NB4 (cell line): ENCODE measurements around the gene SIK2.

ENCODE experiments used
- DNase-seq: peaks from one replicate; pipeline ENCODE4 v3.0.0; 2010; ENCODE audit warnings: low read depth
- H3K4me3 ChIP-seq: one replicate; pipeline ENCODE4 v1.5.1; 2011; ENCODE audit warnings: mild to moderate bottlenecking, low read depth, low read length, moderate library complexity
- MYC ChIP-seq: IDR thresholded peaks from 2 replicates; pipeline ENCODE4 v1.6.1; 2011; ENCODE audit warnings: low read depth, low read length
- POLR2A ChIP-seq: IDR thresholded peaks from 2 replicates; pipeline ENCODE4 v1.6.1; 2011; ENCODE audit warnings: mild to moderate bottlenecking; ENCODE audit not compliant: insufficient read length; ENCODE audit errors: extremely low read depth
- TF ChIP-seq, protein P1 (sequence below): IDR thresholded peaks from one replicate; pipeline ENCODE4 v1.5.1; 2012; ENCODE audit warnings: low read depth, low read length
- TF ChIP-seq, protein P2 (sequence below): IDR thresholded peaks from 2 replicates; pipeline ENCODE4 v1.6.1; 2011; ENCODE audit warnings: low read depth, low read length

Gene SIK2

DNA sequence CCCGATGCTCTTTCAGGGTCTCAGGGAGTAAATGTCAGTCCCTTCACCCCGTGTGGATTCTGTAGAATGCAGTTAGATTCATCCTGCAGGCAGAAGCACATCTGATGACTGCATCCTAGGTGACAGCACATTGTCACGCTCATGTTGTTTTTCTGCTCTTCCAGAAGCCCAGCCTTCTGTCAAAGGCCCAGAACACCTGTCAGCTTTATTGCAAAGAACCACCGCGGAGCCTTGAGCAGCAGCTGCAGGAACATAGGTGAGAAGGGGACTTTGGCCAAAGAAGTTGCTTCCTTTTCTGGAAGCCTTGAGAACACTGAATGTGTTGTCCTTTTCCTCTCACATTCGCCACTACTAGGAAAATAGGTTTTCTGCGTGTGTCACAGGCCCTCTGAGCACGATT, 120.3 kb downstream of the SIK2 start:
- no peak for DNase-seq
- TF ChIP-seq, protein P1, sequence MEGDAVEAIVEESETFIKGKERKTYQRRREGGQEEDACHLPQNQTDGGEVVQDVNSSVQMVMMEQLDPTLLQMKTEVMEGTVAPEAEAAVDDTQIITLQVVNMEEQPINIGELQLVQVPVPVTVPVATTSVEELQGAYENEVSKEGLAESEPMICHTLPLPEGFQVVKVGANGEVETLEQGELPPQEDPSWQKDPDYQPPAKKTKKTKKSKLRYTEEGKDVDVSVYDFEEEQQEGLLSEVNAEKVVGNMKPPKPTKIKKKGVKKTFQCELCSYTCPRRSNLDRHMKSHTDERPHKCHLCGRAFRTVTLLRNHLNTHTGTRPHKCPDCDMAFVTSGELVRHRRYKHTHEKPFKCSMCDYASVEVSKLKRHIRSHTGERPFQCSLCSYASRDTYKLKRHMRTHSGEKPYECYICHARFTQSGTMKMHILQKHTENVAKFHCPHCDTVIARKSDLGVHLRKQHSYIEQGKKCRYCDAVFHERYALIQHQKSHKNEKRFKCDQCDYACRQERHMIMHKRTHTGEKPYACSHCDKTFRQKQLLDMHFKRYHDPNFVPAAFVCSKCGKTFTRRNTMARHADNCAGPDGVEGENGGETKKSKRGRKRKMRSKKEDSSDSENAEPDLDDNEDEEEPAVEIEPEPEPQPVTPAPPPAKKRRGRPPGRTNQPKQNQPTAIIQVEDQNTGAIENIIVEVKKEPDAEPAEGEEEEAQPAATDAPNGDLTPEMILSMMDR, result no peak
- no peak for TF ChIP-seq MYC
- TF ChIP-seq POLR2A, result no peak
- no peak overlapping the region for H3K4me3 ChIP-seq

DNA sequence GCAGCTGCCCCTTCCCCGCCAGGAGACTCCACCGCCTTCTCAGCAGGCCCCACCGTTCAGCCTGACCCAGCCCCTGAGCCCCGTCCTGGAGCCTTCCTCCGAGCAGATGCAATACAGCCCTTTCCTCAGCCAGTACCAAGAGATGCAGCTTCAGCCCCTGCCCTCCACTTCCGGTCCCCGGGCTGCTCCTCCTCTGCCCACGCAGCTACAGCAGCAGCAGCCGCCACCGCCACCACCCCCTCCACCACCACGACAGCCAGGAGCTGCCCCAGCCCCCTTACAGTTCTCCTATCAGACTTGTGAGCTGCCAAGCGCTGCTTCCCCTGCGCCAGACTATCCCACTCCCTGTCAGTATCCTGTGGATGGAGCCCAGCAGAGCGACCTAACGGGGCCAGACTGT, 121.3 kb downstream of the SIK2 start:
- H3K4me3 ChIP-seq, result no peak overlapping the region
- TF ChIP-seq POLR2A (no peak), MYC (no peak)
- TF ChIP-seq, protein P1, result no peak
- TF ChIP-seq, protein P2, sequence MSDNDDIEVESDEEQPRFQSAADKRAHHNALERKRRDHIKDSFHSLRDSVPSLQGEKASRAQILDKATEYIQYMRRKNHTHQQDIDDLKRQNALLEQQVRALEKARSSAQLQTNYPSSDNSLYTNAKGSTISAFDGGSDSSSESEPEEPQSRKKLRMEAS, result no peak
- no peak for DNase-seq

DNA sequence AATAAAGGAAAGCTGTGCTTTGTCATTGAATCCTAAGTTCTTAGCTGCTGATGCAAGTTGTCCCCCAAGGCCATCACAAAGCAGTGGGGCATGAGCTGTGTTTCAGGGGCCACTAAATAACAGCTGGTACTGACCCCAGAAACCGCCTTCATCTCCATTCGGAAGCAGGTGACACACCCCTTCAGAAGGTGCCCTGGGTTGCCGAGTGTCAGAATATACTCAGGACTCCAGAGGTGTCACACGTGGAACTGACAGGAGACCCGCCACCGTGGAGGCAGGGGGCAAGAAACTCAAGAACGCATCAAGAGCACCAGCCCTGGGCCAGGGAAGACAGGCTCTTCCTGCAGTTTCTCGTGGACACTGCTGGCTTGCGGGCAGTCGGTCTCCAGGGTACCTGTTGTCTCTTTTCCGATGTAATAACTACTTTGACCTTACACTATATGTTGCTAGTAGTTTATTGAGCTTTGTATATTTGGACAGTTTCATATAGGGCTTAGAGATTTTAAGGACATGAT, 122.4 kb downstream of the SIK2 start:
- DNase-seq, result no peak
- TF ChIP-seq, protein P2, result no peak
- TF ChIP-seq MYC (no peak), POLR2A (no peak)
- TF ChIP-seq, protein P1, result no peak
- no peak overlapping the region for H3K4me3 ChIP-seq

DNA sequence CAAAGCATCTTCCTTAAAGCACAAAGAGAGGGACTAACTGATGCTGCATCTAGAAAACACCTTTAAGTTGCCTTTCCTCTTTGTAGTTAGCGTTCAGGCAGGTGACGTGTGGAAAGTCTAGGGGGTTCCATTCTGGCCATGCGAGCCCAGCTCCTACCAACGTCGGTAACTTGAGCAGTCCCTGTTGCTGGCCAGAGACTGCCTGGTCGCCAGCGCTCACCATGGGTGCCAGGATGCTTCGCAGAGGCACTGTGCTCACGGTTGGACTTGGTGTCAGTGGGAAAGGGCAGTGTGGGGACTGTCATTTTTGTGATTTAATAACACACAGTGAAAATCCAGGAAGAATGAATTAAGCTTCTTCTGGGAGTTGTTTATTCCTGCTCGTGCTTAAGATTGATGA, 123.4 kb downstream of the SIK2 start:
- no peak for DNase-seq
- TF ChIP-seq, protein P2, result no peak
- TF ChIP-seq MYC, result no peak
- TF ChIP-seq, protein P1, result no peak
- TF ChIP-seq POLR2A, result no peak
- no peak overlapping the region for H3K4me3 ChIP-seq

DNA sequence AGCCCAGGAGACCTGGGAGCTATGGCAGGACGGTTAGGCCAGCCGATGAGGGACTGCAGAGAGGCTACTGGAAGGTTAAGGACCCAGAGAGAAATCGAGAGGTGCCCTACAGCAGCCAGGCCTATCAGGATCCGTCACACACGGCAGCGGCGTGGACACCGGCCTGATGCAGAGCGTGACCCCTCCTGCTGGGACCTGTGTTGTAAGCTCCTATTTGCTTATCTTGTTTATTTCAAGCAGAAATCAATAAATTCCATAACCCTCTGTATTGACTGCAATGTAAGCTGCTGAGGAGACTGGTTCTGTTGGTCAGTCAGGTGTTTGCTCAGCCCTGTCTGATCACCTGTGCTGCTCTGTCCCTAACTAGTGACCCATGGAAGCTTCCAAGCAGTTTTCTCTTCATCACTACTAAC, 124.1 kb downstream of the SIK2 start:
- no peak for TF ChIP-seq POLR2A
- TF ChIP-seq, protein P2, result no peak
- TF ChIP-seq, protein P1, result no peak
- no peak overlapping the region for H3K4me3 ChIP-seq
- DNase-seq, result no peak

DNA sequence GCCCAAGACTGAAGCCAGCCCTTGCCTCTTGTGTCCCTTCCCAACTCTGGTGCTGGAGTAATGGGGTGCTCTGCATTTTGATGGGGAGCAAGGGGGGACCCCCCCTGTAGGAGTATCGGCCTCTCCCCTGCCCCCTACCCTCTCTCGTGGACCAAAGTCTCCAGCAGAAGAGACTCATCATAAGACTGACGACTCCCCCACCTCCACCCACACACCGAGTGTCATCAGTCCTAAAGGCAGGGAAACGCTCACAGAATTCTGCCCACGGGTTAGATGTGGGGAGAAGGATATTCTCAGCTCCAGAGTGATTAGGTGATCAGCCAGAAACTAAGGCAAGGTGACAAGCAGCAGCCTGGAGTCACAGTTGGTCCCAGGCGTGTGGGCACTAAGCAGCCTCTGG, 125.2 kb downstream of the SIK2 start:
- no peak overlapping the region for H3K4me3 ChIP-seq
- DNase-seq, result no peak
- TF ChIP-seq, protein P1, result no peak
- no peak for TF ChIP-seq MYC
- no peak for TF ChIP-seq POLR2A
- TF ChIP-seq, protein P2, result no peak
